ENCODE results near the gene ARHGAP44. TPM values are rescaled to one million over a fixed set of nuclear protein-coding genes. Genes with fewer than 3 reads are reported as not detected.

ARHGAP44 gene
- total RNA-seq, 1 donor, result 2.3 TPM

GRCh38 chr17:12839042-12839441, 49.7 kb downstream of the ARHGAP44 start:
- no peak for DNase-seq (ENCODE audit: low read depth)
- no peak overlapping the region for H3K4me3 ChIP-seq (ENCODE audit: low read depth, low read length)
- no peak for TF ChIP-seq CTCF (IDR thresholded peaks at IDR 0.05; ENCODE audit: insufficient read depth, low read length)

- no peak for DNase-seq (ENCODE audit: low read depth)
- no peak for TF ChIP-seq CTCF (IDR thresholded peaks at IDR 0.05; ENCODE audit: insufficient read depth, low read length)
Observed at GRCh38 chr17:12842936-12843335, 53.6 kb downstream of the ARHGAP44 start.

GRCh38 chr17:12850996-12851395, 61.7 kb downstream of the ARHGAP44 start:
- no peak overlapping the region for H3K4me3 ChIP-seq (ENCODE audit: low read depth, low read length)
- TF ChIP-seq CTCF (IDR thresholded peaks at IDR 0.05; ENCODE audit: insufficient read depth, low read length), result no peak
- no peak for DNase-seq (ENCODE audit: low read depth)

More at GRCh38 chr17:12842936-12843335, 53.6 kb downstream of the ARHGAP44 start:
- H3K4me3 ChIP-seq (ENCODE audit: low read depth, low read length), result no peak overlapping the region

- H3K4me3 ChIP-seq (ENCODE audit: low read depth, low read length), result no peak overlapping the region
- no peak for DNase-seq (ENCODE audit: low read depth)
- no peak for TF ChIP-seq CTCF (IDR thresholded peaks at IDR 0.05; ENCODE audit: insufficient read depth, low read length)
Observed at GRCh38 chr17:12851901-12852435, 62.7 kb downstream of the ARHGAP44 start.

GRCh38 chr17:12853921-12854320, 64.6 kb downstream of the ARHGAP44 start:
- no peak for TF ChIP-seq CTCF (IDR thresholded peaks at IDR 0.05; ENCODE audit: insufficient read depth, low read length)
- DNase-seq (ENCODE audit: low read depth), result no peak
- no peak overlapping the region for H3K4me3 ChIP-seq (ENCODE audit: low read depth, low read length)

GRCh38 chr17:12856416-12856815, 67.1 kb downstream of the ARHGAP44 start:
- DNase-seq (ENCODE audit: low read depth), result no peak
- no peak overlapping the region for H3K4me3 ChIP-seq (ENCODE audit: low read depth, low read length)
- TF ChIP-seq CTCF (IDR thresholded peaks at IDR 0.05; ENCODE audit: insufficient read depth, low read length), result no peak

- no peak overlapping the region for H3K4me3 ChIP-seq (ENCODE audit: low read depth, low read length)
- no peak for TF ChIP-seq CTCF (IDR thresholded peaks at IDR 0.05; ENCODE audit: insufficient read depth, low read length)
- DNase-seq (ENCODE audit: low read depth), result no peak
Observed at GRCh38 chr17:12857592-12857991, 68.3 kb downstream of the ARHGAP44 start.
